ENCODE measurements around the gene TLE1.

The TLE1 gene

DNA sequence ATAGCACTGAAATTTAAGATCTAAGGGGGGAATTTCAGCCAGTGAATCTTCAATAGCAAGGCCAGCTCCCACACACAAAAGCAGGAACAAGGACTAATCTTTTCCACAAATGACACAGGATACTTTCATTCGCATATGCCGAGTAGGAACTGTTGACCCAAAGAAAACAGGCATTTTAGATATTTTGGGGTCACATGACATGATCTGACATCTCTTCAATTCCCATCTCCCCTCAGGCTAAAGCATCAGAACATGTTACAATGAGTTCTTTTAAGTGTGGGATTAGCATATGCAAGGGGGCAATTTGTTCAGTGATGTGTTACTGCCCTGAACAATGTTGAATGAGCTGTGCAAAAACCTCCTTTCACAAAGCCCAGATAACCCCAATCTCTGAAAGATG, 68.2 kb downstream of the TLE1 start:
- TF ChIP-seq, protein P1, sequence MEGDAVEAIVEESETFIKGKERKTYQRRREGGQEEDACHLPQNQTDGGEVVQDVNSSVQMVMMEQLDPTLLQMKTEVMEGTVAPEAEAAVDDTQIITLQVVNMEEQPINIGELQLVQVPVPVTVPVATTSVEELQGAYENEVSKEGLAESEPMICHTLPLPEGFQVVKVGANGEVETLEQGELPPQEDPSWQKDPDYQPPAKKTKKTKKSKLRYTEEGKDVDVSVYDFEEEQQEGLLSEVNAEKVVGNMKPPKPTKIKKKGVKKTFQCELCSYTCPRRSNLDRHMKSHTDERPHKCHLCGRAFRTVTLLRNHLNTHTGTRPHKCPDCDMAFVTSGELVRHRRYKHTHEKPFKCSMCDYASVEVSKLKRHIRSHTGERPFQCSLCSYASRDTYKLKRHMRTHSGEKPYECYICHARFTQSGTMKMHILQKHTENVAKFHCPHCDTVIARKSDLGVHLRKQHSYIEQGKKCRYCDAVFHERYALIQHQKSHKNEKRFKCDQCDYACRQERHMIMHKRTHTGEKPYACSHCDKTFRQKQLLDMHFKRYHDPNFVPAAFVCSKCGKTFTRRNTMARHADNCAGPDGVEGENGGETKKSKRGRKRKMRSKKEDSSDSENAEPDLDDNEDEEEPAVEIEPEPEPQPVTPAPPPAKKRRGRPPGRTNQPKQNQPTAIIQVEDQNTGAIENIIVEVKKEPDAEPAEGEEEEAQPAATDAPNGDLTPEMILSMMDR (IDR thresholded peaks at IDR 0.05; ENCODE audit: low read depth, low read length, missing control alignments), result no peak
- no peak overlapping the region for H3K4me3 ChIP-seq (ENCODE audit: low read depth, low read length)
- in situ Hi-C loops (cut with HindIII; ENCODE audit: low sequenced_read_pairs), result no loop called here
- DNase-seq (ENCODE audit: low read depth), result no peak

DNA sequence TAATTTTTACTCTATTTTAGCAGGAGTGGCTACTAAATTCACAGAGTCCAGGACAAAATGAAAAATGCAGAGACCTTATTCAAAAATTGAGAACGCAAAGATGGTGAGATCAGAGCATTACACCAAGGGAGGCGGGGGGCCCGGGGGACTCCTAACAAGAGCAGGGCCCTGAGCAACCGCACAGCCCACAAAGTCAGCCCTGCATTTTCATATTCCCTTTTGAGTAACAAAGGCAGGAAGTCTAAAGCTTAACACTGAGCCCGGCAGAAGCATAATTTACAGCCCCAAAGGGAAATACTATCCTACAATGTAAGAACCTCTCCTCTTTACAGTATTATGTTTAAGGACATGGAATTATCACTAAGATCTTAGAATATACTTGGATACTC, 69.4 kb downstream of the TLE1 start:
- DNase-seq (ENCODE audit: low read depth), result no peak
- in situ Hi-C loops (cut with HindIII; ENCODE audit: low sequenced_read_pairs), result no loop called here
- no peak overlapping the region for H3K4me3 ChIP-seq (ENCODE audit: low read depth, low read length)
- TF ChIP-seq, protein P1 (IDR thresholded peaks at IDR 0.05; ENCODE audit: low read depth, low read length, missing control alignments), result no peak

DNA sequence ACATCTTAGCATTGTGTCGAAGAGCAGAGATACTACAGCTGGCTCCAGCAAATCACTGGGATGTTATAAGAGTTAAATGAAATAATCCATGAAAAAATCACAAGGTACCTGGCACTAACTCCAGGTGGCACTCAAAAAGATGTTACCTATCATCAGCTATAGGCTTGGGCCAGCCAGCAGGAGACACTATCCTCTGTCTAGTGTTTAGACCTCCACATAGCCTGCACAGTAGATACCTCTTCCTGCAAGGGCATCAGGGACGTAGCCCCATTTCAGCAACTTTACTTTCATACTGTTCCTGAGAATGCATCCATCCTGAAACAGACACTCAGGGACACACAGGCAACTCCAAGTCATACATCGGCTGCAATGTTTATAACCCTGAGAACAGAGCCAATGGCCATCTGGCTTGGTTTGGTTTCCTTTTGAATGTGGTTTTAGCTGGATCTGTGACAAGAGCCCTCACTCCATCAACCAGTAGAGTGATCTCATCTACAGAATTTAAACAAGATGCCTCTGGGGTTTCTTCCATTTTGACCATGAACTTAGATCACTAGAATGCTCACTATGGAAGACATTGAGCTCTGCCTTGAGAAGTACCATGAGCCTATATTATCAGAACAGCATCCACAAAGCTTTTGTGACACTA, 69.9 kb downstream of the TLE1 start:
- TF ChIP-seq, protein P1 (IDR thresholded peaks at IDR 0.05; ENCODE audit: low read depth, low read length, missing control alignments), result no peak
- H3K4me3 ChIP-seq (ENCODE audit: low read depth, low read length), result no peak overlapping the region
- in situ Hi-C loops (cut with HindIII; ENCODE audit: low sequenced_read_pairs), result no loop called here
- peak; percentile 89 for DNase-seq (ENCODE audit: low read depth)

DNA sequence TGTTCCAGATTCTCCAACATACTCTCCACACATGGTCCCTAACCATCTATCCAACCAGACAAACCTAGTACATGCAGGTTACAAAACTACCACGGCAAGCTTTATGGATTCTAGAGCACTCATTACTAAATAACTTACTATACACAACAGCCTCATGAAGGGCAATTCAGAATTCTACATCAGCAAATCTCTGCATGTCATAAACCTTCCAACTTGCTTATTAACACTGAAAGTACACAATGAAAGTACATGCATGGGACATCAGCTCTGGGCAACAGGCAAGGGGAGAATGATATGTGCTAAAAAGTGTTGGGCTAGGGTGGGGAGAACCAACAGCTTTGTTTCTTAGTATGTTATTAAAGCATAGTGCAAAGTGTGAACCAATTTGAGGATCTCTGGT, 70.4 kb downstream of the TLE1 start:
- no peak overlapping the region for H3K4me3 ChIP-seq (ENCODE audit: low read depth, low read length)
- TF ChIP-seq, protein P1 (IDR thresholded peaks at IDR 0.05; ENCODE audit: low read depth, low read length, missing control alignments), result no peak
- in situ Hi-C loops (cut with HindIII; ENCODE audit: low sequenced_read_pairs), result no loop called here
- no peak for DNase-seq (ENCODE audit: low read depth)

DNA sequence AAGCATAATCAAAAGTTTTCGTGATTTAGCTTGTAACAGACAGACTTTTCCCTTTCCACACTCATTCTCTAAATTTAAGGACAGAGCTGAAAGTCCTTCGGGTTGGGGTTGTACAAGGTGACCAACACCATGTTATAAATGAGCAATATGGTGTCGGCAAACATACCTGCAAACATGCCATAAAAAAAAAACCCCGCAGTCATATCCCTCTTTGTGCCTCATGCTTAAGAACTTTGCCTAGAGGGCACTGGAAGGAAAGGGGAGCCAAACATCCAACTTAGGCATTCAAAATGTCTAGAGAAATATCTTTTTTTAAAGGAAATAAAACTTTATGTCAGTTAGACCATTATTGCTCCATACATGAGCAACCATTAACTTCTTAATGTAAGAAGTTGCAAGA, 73.2 kb downstream of the TLE1 start:
- TF ChIP-seq, protein P1 (IDR thresholded peaks at IDR 0.05; ENCODE audit: low read depth, low read length, missing control alignments), result no peak
- in situ Hi-C loops (cut with HindIII; ENCODE audit: low sequenced_read_pairs), result no loop called here
- no peak overlapping the region for H3K4me3 ChIP-seq (ENCODE audit: low read depth, low read length)
- no peak for DNase-seq (ENCODE audit: low read depth)

DNA sequence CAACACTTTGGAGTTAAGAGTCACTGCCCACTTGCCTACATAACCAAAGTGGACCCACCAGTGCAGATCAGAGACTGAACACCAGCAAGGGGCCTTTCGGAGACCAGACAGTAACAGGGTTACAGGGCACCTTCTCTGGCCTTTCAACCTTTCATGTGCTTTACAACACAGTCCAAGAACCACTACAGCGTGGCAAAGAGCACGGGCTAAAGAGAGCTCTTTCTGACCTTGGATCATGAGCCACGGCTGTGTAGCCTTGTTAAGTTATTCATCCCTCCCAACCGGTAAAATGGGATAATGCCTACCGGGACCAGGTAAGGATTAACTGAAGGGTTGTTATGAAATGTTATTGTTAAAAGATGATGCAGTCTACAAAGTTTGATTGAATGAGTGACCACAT, 75.0 kb downstream of the TLE1 start:
- no peak overlapping the region for H3K4me3 ChIP-seq (ENCODE audit: low read depth, low read length)
- TF ChIP-seq, protein P1 (IDR thresholded peaks at IDR 0.05; ENCODE audit: low read depth, low read length, missing control alignments), result no peak
- in situ Hi-C loops (cut with HindIII; ENCODE audit: low sequenced_read_pairs), result no loop called here
- DNase-seq (ENCODE audit: low read depth), result no peak

All from astrocyte of the cerebellum (primary cell).